Measurements from ENCODE around the gene C1QTNF12.

GRCh38 chr1:1246577-1247340 lies at the start of gene C1QTNF12:
- TF ChIP-seq MEF2A (IDR thresholded peaks at IDR 0.05; ENCODE audit: borderline replicate concordance, low read depth) (no peak), GABPA (IDR thresholded peaks at IDR 0.05; ENCODE audit: low read depth) (no peak), RAD21 (IDR thresholded peaks at IDR 0.05; ENCODE audit: low read length) (no peak)

Data from SK-N-SH (cell line).